HFFc6 (cell line): Measurements from ENCODE around the gene DNMT1. TPM values are rescaled to one million over a fixed set of nuclear protein-coding genes. Genes with fewer than 3 reads are reported as not detected.

ENCODE experiments used
- DNase-seq: peaks from one replicate; pipeline ENCODE4 v3.0.0-alpha.2; 2018
- H3K27ac Mint-ChIP-seq: 2 replicates; pipeline ENCODE4 v1.8.0; 2020; ENCODE audit warnings: mild to moderate bottlenecking, mixed read lengths
- H3K27me3 Mint-ChIP-seq: 2 replicates; pipeline ENCODE4 v1.8.0; 2021; ENCODE audit warnings: mild to moderate bottlenecking, moderate library complexity, mixed read lengths; ENCODE audit not compliant: insufficient read depth
- H3K36me3 Mint-ChIP-seq: 2 replicates; pipeline ENCODE4 v1.8.0; 2021; ENCODE audit warnings: low read depth, mixed read lengths
- H3K4me1 Mint-ChIP-seq: 2 replicates; pipeline ENCODE4 v1.8.0; 2020; ENCODE audit warnings: low read depth, mixed read lengths
- H3K4me3 Mint-ChIP-seq: 2 replicates; pipeline ENCODE4 v1.8.0; 2020; ENCODE audit warnings: mild to moderate bottlenecking, moderate library complexity, mixed read lengths
- H3K9me3 Mint-ChIP-seq: 2 replicates; pipeline ENCODE4 v1.8.0; 2020; ENCODE audit warnings: mild to moderate bottlenecking, mixed read lengths
- CTCF ChIP-seq: fragments of 200-600 bp; sonication (generic); IDR thresholded peaks from 2 replicates; pipeline ENCODE4 v1.5.0; 2021; ENCODE audit warnings: antibody characterized with exemption, mild to moderate bottlenecking
- microRNA-seq: library from miRNA; unstranded; fragments of <30 nt; microRNA quantifications from one replicate; pipeline ENCODE4, GENCODE V29; 2019
- total RNA-seq, 6 experiments: library from RNA; stranded (reverse); fragmentation: NEBNext Ultra II Directional; extraction: Animal tissue kit (Norgen Biotek cat#: 25700); gene quantifications; 2 replicates in 1 of 6; 3 replicates in 5 of 6; pipeline ENCODE4 v1.2.3, GENCODE V29; 2021

The DNMT1 gene
- total RNA-seq, 6 experiments from 2014 or later = 74.5 to 135 (median 125) TPM

- no peaks in the 10 kb centered on the region for H3K9me3 Mint-ChIP-seq
- H3K4me3 Mint-ChIP-seq = no peak overlapping the region
- TF ChIP-seq CTCF = no peak
- no peaks in the 10 kb centered on the region for H3K36me3 Mint-ChIP-seq
- H3K27me3 Mint-ChIP-seq = peaks cover 8% of the 10 kb centered on the region
- no peak overlapping the region for H3K27ac Mint-ChIP-seq
- no peak for DNase-seq
- no peaks in the 10 kb centered on the region for H3K4me1 Mint-ChIP-seq
These were observed 110.8 kb downstream of the DNMT1 start for GRCh38 chr19:10083911-10084310.

Small RNA genes within 50 kb of the gene (microRNA-seq; reads per million reads assigned to microRNA genes)
- gene MIR4322 = not detected

Other genes starting within 250 kb of the DNMT1 start
- gene COL5A3, start 184.4 kb downstream of the DNMT1 start, total RNA-seq = 1 to 10 TPM; 1.3 to 3.7 (median 1.4) TPM
- not detected for gene RDH8, start 181.5 kb downstream of the DNMT1 start, total RNA-seq
- gene SHFL, start 108.6 kb downstream of the DNMT1 start, total RNA-seq = 10 to 100 TPM; 16.9 to 26.2 (median 21.1) TPM
- under 1 TPM in 2 of 6 experiments, not detected in 4; 0.09 to 0.15 TPM for gene ANGPTL6, start 92.3 kb downstream of the DNMT1 start, total RNA-seq
- gene PPAN, start 88.6 kb downstream of the DNMT1 start, total RNA-seq = 10 to 100 TPM; 36.4 to 42.2 (median 41.0) TPM
- 1 to 10 TPM; 4.5 to 9.9 (median 5.4) TPM for gene P2RY11, start 83.3 kb downstream of the DNMT1 start, total RNA-seq
- gene EIF3G, start 75.1 kb downstream of the DNMT1 start, total RNA-seq = 100 to 1,000 TPM; 261 to 303 (median 279) TPM
- 10 to 100 TPM; 16.8 to 22.0 (median 20.5) TPM for gene S1PR2, start 36.4 kb upstream of the DNMT1 start, total RNA-seq
- 10 to 100 TPM; 69.5 to 83.0 (median 72.0) TPM for gene MRPL4, start 57.3 kb upstream of the DNMT1 start, total RNA-seq
- gene ICAM1, start 76.2 kb upstream of the DNMT1 start, total RNA-seq = 10 to 100 TPM in 1 of 6 experiments, 1 to 10 TPM in 5; 5.0 to 10.1 (median 8.5) TPM
- 1 to 10 TPM in 1 of 6 experiments, under 1 TPM in 5; 0.19 to 1.0 (median 0.74) TPM for gene ICAM4, start 92.0 kb upstream of the DNMT1 start, total RNA-seq
- 10 to 100 TPM; 14.0 to 38.4 (median 14.4) TPM for gene ICAM5, start 95.0 kb upstream of the DNMT1 start, total RNA-seq
- 1 to 10 TPM in 5 of 6 experiments, under 1 TPM in 1; 1.00 to 2.7 (median 2.1) TPM for gene ZGLP1, start 114.9 kb upstream of the DNMT1 start, total RNA-seq
- 10 to 100 TPM; 33.9 to 47.3 (median 38.5) TPM for gene FDX2, start 121.1 kb upstream of the DNMT1 start, total RNA-seq
- gene RAVER1, start 138.6 kb upstream of the DNMT1 start, total RNA-seq = 10 to 100 TPM; 52.1 to 58.3 (median 55.6) TPM
- 10 to 100 TPM; 14.7 to 17.7 (median 16.8) TPM for gene ICAM3, start 144.7 kb upstream of the DNMT1 start, total RNA-seq
- gene TYK2, start 185.6 kb upstream of the DNMT1 start, total RNA-seq = 10 to 100 TPM; 67.9 to 82.3 (median 78.5) TPM
- 100 to 1,000 TPM; 222 to 280 (median 250) TPM for gene CDC37, start 208.6 kb upstream of the DNMT1 start, total RNA-seq
- 10 to 100 TPM; 10.1 to 18.9 (median 10.8) TPM for gene PDE4A, start 225.6 kb upstream of the DNMT1 start, total RNA-seq